HS-27A (cell line): ENCODE data around the gene PPIA.
"Not testable (repeated sequence)": the region's sequence is repeated elsewhere in the genome, so short reads cannot be mapped to it uniquely, and the experiment has no call there.

Experiments used
- DNase-seq: peaks from one replicate; pipeline ENCODE4 v3.0.0-alpha.2; 2012; ENCODE audit warnings: low read depth, missing footprints

PPIA gene

GRCh38 chr7:44827567-44827966, 31.1 kb downstream of the PPIA start:
- DNase-seq = no peak

DNA sequence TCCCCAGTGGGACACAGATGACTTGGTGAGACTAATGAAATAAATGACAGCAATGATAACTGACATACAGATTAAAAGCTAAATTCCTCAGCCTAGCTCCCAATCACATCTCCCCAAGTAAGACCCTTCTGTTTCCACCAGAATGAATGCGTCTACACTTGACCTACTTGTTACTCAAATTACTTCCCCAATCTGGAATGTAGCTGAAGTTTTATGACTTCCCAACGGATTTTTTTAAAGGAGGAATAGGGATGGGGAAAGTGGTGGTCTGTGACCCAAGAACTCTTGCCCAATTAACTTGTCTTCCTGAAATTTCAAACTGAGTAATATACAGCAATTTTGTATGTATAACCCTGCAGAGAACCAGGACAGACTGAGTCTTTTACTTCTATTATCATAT, 42.3 kb downstream of the PPIA start:
- no peak for DNase-seq

- not testable (repeated sequence) for DNase-seq
Measured at GRCh38 chr7:44842675-44843074, 46.2 kb downstream of the PPIA start.

DNA sequence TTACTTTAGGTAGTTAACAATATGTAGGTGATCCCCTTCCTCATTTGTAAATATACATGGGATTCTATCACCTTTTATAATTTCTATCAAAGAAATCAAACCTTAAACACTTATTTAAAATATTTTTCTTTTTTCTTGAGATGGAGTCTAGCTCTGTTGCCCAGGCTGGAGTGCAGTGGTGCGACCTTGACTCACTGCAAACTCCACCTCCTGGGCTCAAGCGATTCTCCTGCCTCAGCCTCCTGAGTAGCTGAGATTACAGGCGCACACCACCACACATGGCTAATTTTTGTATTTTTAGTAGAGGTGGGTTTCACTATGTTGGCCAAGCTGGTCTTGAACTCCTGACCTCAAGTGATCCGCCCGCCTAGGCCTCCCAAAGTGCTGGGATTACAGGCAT, 47.0 kb downstream of the PPIA start:
- DNase-seq = not testable (repeated sequence)

GRCh38 chr7:44845451-44845850, 49.0 kb downstream of the PPIA start:
- no peak for DNase-seq

DNA sequence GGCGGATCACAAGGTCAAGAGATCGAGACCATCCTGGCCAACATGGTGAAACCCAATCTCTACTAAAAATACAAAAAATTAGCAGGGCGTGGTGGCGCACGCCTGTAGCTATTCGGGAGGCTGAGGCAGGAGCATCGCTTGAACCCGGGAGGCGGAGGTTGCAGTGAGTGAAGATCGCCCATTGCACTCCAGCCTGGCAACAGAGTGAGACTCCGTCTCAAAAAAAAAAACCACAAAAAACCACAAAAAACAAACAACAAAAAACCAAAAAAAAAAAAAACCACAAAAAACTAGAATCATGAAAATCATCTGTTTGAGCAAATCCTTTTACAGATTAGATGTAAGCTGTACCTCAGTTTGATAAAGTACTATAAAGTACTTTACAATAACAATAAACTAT, 49.9 kb downstream of the PPIA start:
- not testable (repeated sequence) for DNase-seq

- no peak for DNase-seq
Measured at GRCh38 chr7:44846816-44847508, 50.5 kb downstream of the PPIA start.

DNA sequence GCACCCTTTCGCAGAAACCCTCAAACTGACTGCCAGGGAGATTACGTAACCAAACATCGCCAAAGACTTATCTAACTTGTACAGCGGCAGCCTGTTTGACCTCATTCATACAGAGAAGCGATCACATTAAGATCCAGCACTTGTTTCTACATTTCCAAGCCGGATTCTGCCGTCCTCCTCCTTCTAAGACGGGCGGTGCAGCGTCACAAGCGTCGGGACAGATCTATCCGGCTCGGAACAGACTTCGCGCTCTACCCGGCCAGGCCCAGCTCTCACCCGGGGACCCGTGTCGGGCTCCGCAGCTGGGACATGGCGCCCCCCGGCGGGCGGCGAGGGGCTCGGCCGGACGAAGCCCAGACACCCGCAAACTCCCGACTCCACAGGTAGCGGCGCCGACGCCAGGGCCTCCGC, 51.0 kb downstream of the PPIA start:
- DNase-seq = peak; percentile 64

- DNase-seq = peak; percentile 97
Measured at GRCh38 chr7:44847920-44848634, 51.6 kb downstream of the PPIA start, which contains the start of gene H2AZ2. Gene H2AZ2 (minus strand): TSS chr7:44848087. CDS start chr7:44847971, 116 bp downstream.

GRCh38 chr7:44849259-44849884, 52.9 kb downstream of the PPIA start:
- no peak for DNase-seq

DNA sequence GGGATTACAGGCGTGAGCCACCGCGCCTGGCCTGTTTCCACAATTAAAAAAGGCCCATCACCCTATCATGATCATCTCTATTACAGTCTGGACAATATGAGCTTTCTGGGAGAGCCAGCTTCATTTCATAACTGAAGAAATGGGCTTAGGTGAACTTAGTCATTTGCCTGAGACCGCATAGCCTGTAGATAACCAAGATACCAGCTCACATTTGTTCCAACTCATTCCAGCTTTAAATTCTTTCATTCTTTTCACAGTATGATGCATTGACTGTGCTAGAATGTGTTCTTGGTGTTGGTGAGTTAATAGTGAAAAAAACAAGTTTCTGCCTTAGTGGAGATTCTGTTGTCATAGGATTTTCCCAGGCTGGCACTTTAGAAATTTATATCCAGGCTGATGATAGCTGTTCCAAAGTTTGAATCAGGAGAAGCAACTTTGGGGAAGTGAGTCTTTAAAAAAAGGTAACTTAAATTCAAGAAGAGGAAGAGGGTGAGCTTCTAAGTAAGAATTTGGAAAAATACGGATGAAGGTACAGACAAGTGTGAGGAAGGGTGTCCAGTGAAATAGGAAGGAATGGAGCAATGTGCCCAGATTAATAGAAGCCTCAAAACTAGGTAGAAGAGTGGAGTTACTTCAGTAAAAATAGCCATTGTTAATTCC, 53.5 kb downstream of the PPIA start:
- DNase-seq = no peak

DNA sequence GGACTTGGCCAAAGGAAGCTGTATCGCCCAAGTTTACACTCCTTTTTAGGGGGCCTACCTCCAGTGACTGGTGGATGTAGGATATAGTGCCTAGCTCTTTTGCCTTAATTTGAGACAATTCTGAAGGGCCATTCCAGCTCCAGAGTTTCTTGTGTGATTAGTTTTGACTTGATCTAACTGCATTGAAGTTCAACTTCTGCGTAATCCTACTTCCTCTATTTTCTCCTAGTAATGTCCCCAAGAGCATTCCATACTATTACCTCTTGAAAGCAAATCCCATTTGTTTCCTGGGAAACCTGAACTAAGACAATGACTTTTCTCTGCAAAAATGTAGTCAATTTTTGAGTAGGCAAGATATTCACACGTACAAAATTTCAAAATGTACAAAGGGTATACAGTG, 56.1 kb downstream of the PPIA start:
- DNase-seq = no peak
